ENCODE measurements around the gene TTL. TPM values are rescaled to one million over a fixed set of nuclear protein-coding genes. Genes with fewer than 3 reads are reported as not detected.
"Not testable (repeated sequence)": the region's sequence is repeated elsewhere in the genome, so short reads cannot be mapped to it uniquely, and the experiment has no call there.

TTL gene
- total RNA-seq = 10 to 100 TPM; 17.6 to 29.8 (median 27.1) TPM
- polyA plus RNA-seq = 10 to 100 TPM in 1 of 3 donors, 1 to 10 TPM in 2; 8.1 to 12.7 (median 9.1) TPM
- long read RNA-seq, donor 1, full-length matches to known transcripts = 3 of 3 reads
- long read RNA-seq, donor 1, partial matches to known transcripts = 0 of 3 reads
- long read RNA-seq, donor 1, other reads (novel, unspliced or antisense) = 0 of 3 reads
- long read RNA-seq, donor 2, full-length matches to known transcripts = 4 of 4 reads
- long read RNA-seq, donor 2, partial matches to known transcripts = 0 of 4 reads
- long read RNA-seq, donor 2, other reads (novel, unspliced or antisense) = 0 of 4 reads

DNA sequence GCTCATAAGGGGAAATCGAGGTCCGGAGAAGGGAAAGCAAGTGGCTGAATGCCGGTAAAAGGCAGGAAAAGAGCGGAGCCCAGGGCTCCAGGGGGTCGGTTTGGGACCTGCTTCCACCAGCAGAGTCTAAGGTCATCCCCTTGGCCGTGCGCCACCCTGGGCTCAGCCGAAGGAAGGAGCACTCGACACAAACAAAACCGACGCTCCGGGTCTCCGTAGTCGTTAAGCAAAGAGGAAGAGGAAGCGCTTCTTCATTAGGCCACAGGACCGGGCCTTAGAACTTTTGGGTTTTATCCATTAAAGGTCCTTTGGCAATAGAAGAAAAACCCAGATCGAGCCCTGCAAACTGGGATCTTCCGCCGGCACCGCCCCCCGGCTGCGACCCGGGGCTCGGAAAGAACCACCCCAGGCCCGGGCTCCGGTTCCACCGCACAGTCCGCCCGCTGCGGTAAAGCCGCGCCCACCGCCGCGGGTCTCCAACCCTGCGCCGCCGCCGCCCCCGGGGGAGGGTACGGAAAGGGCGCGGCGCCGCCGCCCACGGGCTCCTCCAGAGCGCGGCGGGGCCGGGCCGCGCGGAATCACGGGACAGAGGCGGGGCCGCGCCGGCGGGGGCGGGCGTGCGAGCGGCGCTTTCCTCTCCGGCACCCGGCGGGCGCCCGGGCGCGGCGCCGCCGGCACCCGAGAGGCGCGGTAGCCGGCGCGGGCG is at the start of gene TTL:
Gene TTL (plus strand): TSS at position 629 of the 706 bp plus-strand sequence. CDS start 189 bp downstream, outside the sequence.
- DNase-seq = peak; percentile 96
- H3K27ac ChIP-seq = peak within 1 kb of the TSS; percentile 85 to 96 (median 92)
- peaks cover 13 to 53% (median 27%) of the 10 kb centered on the region in 6 donors for H3K4me1 ChIP-seq
- 0 to 1% (median 1%) methylated on average over 49 to 82 of the region's 82 CpGs for WGBS, 5 donors
- peak within 1 kb of the TSS; percentile 82 to 95 (median 89) for H3K4me3 ChIP-seq
- intact Hi-C loops (cut with DNase I; ENCODE audit: low total_unique reads) = loop anchor here (10.0 kb wide), 1 partner anchor 103 kb away; the partner anchor contains the start of gene CHCHD5
- no peaks in the 10 kb centered on the region for H3K27me3 ChIP-seq (replicated peaks in 1 of 7)
- no peaks in the 10 kb centered on the region for H3K9me3 ChIP-seq
- H3K36me3 ChIP-seq = peaks cover 0 to 11% (median 0%) of the 10 kb centered on the region in 6 donors
- TF ChIP-seq POLR2A (IDR thresholded peaks at IDR 0.05) = peak in 2 of 3 donors; percentile 6 to 54
- TF ChIP-seq, protein P1, sequence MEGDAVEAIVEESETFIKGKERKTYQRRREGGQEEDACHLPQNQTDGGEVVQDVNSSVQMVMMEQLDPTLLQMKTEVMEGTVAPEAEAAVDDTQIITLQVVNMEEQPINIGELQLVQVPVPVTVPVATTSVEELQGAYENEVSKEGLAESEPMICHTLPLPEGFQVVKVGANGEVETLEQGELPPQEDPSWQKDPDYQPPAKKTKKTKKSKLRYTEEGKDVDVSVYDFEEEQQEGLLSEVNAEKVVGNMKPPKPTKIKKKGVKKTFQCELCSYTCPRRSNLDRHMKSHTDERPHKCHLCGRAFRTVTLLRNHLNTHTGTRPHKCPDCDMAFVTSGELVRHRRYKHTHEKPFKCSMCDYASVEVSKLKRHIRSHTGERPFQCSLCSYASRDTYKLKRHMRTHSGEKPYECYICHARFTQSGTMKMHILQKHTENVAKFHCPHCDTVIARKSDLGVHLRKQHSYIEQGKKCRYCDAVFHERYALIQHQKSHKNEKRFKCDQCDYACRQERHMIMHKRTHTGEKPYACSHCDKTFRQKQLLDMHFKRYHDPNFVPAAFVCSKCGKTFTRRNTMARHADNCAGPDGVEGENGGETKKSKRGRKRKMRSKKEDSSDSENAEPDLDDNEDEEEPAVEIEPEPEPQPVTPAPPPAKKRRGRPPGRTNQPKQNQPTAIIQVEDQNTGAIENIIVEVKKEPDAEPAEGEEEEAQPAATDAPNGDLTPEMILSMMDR (IDR thresholded peaks at IDR 0.05 in 8 of 11, conservative IDR thresholded peaks at IDR 0.05 in 3 of 11) = no peak
- peak; percentile 68 to 79 (median 73) for TF ChIP-seq POLR2AphosphoS5 (IDR thresholded peaks at IDR 0.05)

DNA sequence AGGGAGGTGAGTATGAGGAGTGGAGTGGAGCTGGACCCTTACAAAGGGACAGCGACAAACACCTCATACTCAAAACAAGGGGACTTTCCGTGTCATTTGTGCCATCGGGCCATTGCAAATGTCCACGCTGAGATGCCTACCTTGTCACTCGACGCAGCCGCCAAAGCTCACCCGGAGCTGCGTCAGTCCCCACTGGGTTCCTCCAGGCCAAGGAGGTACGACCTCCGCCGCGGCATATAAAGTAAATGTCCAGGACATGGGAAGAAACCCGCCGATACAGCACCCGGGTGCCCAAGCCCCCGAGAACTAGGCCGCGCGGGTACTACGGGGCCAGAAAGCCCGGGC is 49.6 kb upstream of the TTL start:
- 44 to 98% (median 51%) methylated on average over 7 to 22 of the region's 22 CpGs for WGBS, 5 donors
- intact Hi-C loops (cut with DNase I; ENCODE audit: low total_unique reads) = loop anchor here (10.0 kb wide), 1 partner anchor 308 kb away; no protein-coding TSS in a partner anchor
- Histone ChIP-seq H3K4me1 (peaks cover 0 to 24% (median 12%) of the 10 kb centered on the region in 6 donors), H3K27ac (peak overlapping the region; percentile 55 to 90 (median 84)), H3K4me3 (peak overlapping the region; percentile 36 to 76 (median 56))
- H3K27me3 ChIP-seq (replicated peaks in 1 of 7); H3K36me3 ChIP-seq; H3K9me3 ChIP-seq; DNase-seq: not testable (repeated sequence)

DNA sequence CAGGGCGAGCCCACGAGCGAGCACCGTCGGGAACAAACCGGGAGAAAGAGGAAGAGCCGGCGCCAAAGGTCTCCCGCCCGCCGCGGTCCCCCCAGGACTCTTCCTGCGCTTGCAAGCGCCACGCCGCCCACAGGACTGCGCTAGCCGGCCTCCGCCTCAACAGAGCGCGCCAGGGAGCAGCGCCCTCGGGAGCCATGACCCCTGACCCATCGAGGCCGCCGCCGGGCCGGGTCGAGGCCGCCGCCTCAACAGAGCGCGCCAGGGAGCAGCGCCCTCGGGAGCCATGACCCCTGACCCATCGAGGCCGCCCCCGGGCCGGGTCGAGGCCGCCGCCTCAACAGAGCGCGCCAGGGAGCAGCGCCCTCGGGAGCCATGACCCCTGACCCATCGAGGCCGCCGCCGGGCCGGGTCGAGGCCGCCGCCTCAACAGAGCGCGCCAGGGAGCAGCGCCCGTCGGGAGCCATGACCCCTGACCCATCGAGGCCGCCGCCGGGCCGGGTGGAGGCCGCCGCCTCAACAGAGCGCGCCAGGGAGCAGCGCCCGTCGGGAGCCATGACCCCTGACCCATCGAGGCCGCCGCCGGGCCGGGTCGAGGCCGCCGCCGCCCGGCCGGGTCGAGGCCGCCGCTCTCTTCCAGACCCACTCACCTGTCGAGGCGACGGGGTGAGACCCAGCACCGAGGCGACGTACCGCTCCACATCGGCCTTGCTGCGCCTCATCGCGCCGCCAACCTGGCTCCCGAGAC is 49.0 kb upstream of the TTL start:
- not testable (repeated sequence) for H3K36me3 ChIP-seq; H3K27me3 ChIP-seq (replicated peaks in 1 of 7); H3K9me3 ChIP-seq
- peak overlapping the region; percentile 36 to 76 (median 56) for H3K4me3 ChIP-seq
- H3K27ac ChIP-seq = peak overlapping the region; percentile 55 to 90 (median 84)
- intact Hi-C loops (cut with DNase I; ENCODE audit: low total_unique reads) = loop anchor here (10.0 kb wide), 1 partner anchor 308 kb away; no protein-coding TSS in a partner anchor
- DNase-seq = peak; percentile 82
- peaks cover 0 to 24% (median 12%) of the 10 kb centered on the region in 6 donors for H3K4me1 ChIP-seq
- 0 to 63% (median 35%) methylated on average over 29 to 95 of the region's 98 CpGs; no CpG with 5 or more reads in 1 of the 5 donors for WGBS, 5 donors

- peak; percentile 98 for DNase-seq
- H3K9me3 ChIP-seq; H3K27me3 ChIP-seq (replicated peaks in 1 of 7); H3K36me3 ChIP-seq: not testable (repeated sequence)
- Histone ChIP-seq H3K4me1 (peaks cover 0 to 24% (median 12%) of the 10 kb centered on the region in 6 donors), H3K27ac (peak within 1 kb of the TSS; percentile 55 to 90 (median 84)), H3K4me3 (peak within 1 kb of the TSS; percentile 36 to 76 (median 56))
- intact Hi-C loops (cut with DNase I; ENCODE audit: low total_unique reads) = loop anchor here (10.0 kb wide), 1 partner anchor 309 kb away; no protein-coding TSS in a partner anchor
- WGBS, 5 donors = 0 to 1% (median 0%) methylated on average over 9 to 17 of the region's 26 CpGs
- TF ChIP-seq POLR2AphosphoS5 (IDR thresholded peaks at IDR 0.05) = peak; percentile 50 to 83 (median 79)
- TF ChIP-seq, protein P1 (IDR thresholded peaks at IDR 0.05 in 8 of 11, conservative IDR thresholded peaks at IDR 0.05 in 3 of 11) = peak; percentile 29 to 90 (median 61)
Observed at GRCh38 chr2:112433480-112433879, 48.5 kb upstream of the TTL start, which contains the start of gene RGPD8. Gene RGPD8 (minus strand): TSS chr2:112433645. CDS start chr2:112433453, 192 bp downstream.

Measured in spleen (tissue), 13 donors.